GM12891 (cell line): ENCODE results near the gene ZNF33A.
"Not testable (repeated sequence)": the region's sequence is repeated elsewhere in the genome, so short reads cannot be mapped to it uniquely, and the experiment has no call there.

Source experiments
- POLR2A ChIP-seq: IDR thresholded peaks from 2 replicates; pipeline ENCODE4 v1.6.1; 2011; ENCODE audit warnings: low read depth, low read length, control low read depth
- POLR2AphosphoS5 ChIP-seq: IDR thresholded peaks from 2 replicates; pipeline ENCODE4 v1.6.1; 2011; ENCODE audit warnings: low read depth, low read length, control low read depth
- SPI1 ChIP-seq: IDR thresholded peaks from 2 replicates; pipeline ENCODE4 v1.6.1; 2011; ENCODE audit warnings: low read depth, low read length, control low read depth
- TAF1 ChIP-seq: IDR thresholded peaks from 2 replicates; pipeline ENCODE4 v1.6.1; 2011; ENCODE audit warnings: low read depth, low read length, control low read depth

DNA sequence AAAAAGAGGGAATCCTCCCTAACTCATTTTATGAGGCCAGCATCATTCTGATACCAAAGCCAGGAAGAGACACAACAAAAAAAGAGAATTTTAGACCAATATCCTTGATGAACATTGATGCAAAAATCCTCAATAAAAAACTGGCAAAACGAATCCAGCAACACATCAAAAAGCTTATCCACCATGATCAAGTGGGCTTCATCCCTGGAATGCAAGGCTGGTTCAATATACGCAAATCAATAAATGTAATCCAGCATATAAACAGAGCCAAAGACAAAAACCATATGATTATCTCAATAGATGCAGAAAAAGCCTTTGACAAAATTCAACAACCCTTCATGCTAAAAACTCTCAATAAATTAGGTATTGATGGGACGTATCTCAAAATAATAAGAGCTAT is 11.6 kb upstream of the ZNF33A start:
- TF ChIP-seq POLR2AphosphoS5, TAF1, POLR2A, SPI1: not testable (repeated sequence)
